ENCODE measurements around the gene DNAJA3. TPM values are rescaled to one million over a fixed set of nuclear protein-coding genes. Genes with fewer than 3 reads are reported as not detected.
A peak's percentile ranks its signal among the peaks of the same experiment; 100 is the strongest.

Gene DNAJA3
- total and polyA plus RNA-seq, 2 experiments from 2014 or later: 47.2 to 51.0 TPM

- TF ChIP-seq EZH2phosphoT487 (IDR thresholded peaks at IDR 0.05; ENCODE audit: insufficient read depth, low read depth) (no peak), EZH2 (IDR thresholded peaks at IDR 0.05; ENCODE audit: insufficient read depth, poor library complexity, severe bottlenecking) (no peak)
- Histone ChIP-seq H3K4me2 (ENCODE audit: unreplicated experiment) (peak overlapping the region; percentile 93), H3K4me3 (peak overlapping the region; percentile 93), H4K20me1 (ENCODE audit: insufficient read depth) (no peaks in the 10 kb centered on the region), H3K79me2 (ENCODE audit: insufficient read depth) (peaks cover 55% of the 10 kb centered on the region), H3K27ac (peak overlapping the region; percentile 93), H3K27me3 (replicated peaks; ENCODE audit: insufficient read depth) (no peaks in the 10 kb centered on the region), H3K9ac (peak overlapping the region; percentile 96), H3K36me3 (ENCODE audit: low read depth) (0 out of 2 replicates have a peak, but pooled peaks cover 4% of the 10 kb centered on the region), H3K9me3 (ENCODE audit: low read depth) (no peaks in the 10 kb centered on the region), H3F3A (ENCODE audit: insufficient read depth) (no peaks in the 10 kb centered on the region), H3K4me1 (ENCODE audit: insufficient read depth) (peaks cover 15% of the 10 kb centered on the region), H3K9me2 (ENCODE audit: insufficient read depth) (no peaks in the 10 kb centered on the region), H2AFZ (peak overlapping the region; percentile 67)
- 4 to 5% methylated on average over 31 of the region's 31 CpGs for WGBS, 2 experiments (ENCODE audit: low coverage in 1 of 2, low lambda C conversion rate in 2 of 2, missing lambda C conversion rate in 2 of 2)
- in situ Hi-C loops (cut with MboI): no loop called here
- peak; percentile 50 for DNase-seq
Observed at GRCh38 chr16:4426021-4426684, 485 bp downstream of the DNAJA3 start.

DNA sequence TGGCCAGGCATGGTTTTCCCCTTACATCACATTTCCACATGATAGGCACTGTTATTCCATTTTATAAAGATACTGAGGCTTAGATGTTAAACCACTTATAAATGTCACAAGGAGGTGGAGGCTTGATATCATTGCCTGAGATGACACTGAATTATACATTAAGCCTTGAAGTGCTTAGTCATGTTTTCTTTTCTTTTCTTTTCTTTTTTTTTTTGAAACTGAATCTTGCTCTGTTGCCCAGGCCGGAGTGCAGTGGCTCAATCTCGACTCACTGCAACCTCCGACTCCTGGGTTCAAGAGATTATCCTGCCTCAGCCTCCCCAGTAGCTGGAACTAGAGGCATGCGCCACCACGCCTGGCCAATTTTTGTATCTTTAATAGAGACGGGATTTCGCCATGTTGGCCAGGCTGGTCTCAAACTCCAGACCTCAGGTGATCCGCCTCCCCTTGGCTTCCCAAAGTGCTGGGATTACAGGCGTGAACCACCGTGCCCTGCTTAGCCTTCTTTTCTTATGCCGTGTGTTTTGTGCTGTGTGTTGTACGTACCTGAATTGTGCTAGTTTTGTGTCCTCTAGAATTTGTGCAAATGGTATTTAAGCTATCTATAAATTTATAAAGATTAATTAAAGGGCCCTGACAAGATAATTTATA, 1.2 kb downstream of the DNAJA3 start:
- no peaks in the 10 kb centered on the region for H4K20me1 ChIP-seq (ENCODE audit: insufficient read depth)
- H3K79me2 ChIP-seq (ENCODE audit: insufficient read depth): peaks cover 62% of the 10 kb centered on the region
- H3K36me3 ChIP-seq (ENCODE audit: low read depth): 0 out of 2 replicates have a peak, but pooled peaks cover 6% of the 10 kb centered on the region
- TF ChIP-seq EZH2 (IDR thresholded peaks at IDR 0.05; ENCODE audit: insufficient read depth, poor library complexity, severe bottlenecking) (no peak), EZH2phosphoT487 (IDR thresholded peaks at IDR 0.05; ENCODE audit: insufficient read depth, low read depth) (no peak)
- DNase-seq: peak; percentile 14
- WGBS, 2 experiments (ENCODE audit: low coverage in 1 of 2, low lambda C conversion rate in 2 of 2, missing lambda C conversion rate in 2 of 2): 86 to 89% methylated on average over 11 to 12 of the region's 12 CpGs
- H3K9me2 ChIP-seq (ENCODE audit: insufficient read depth): no peaks in the 10 kb centered on the region
- H3K9me3 ChIP-seq (ENCODE audit: low read depth): no peaks in the 10 kb centered on the region
- H3F3A ChIP-seq (ENCODE audit: insufficient read depth): no peaks in the 10 kb centered on the region
- H2AFZ ChIP-seq: peak overlapping the region; percentile 67
- peaks cover 15% of the 10 kb centered on the region for H3K4me1 ChIP-seq (ENCODE audit: insufficient read depth)
- H3K4me2 ChIP-seq (ENCODE audit: unreplicated experiment): peak overlapping the region; percentile 93
- in situ Hi-C loops (cut with MboI): no loop called here
- peak overlapping the region; percentile 96 for H3K9ac ChIP-seq
- H3K27ac ChIP-seq: peak overlapping the region; percentile 93
- H3K27me3 ChIP-seq (replicated peaks; ENCODE audit: insufficient read depth): no peaks in the 10 kb centered on the region
- H3K4me3 ChIP-seq: peak overlapping the region; percentile 93

DNA sequence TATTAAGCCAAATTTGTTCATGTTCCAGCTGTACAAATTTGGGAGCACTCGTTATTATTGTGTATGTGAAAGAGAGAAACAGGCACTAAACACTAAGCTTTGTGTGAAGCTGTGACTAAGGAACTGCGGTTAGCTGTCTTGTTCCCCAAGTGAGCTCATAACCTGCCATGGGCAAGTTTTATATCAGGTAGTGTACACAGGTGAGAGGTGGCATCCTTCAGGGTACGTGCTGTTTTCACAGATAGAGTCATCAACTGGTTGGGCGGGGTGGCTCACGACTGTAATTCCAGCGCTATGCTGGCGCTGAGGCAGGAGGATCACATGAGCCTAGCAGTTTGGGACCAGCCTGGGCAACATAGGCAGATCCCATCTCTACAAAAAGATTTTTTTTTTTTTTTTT, 2.8 kb downstream of the DNAJA3 start:
- no peaks in the 10 kb centered on the region for H3K9me2 ChIP-seq (ENCODE audit: insufficient read depth)

GRCh38 chr16:4431023-4431422, 5.4 kb downstream of the DNAJA3 start:
- Histone ChIP-seq H3K9me3 (ENCODE audit: low read depth) (no peaks in the 10 kb centered on the region), H3K36me3 (ENCODE audit: low read depth) (peaks cover 19% of the 10 kb centered on the region; the same call in 1 of the 2 replicates), H3K79me2 (ENCODE audit: insufficient read depth) (peaks cover 98% of the 10 kb centered on the region), H3K4me2 (ENCODE audit: unreplicated experiment) (no peak overlapping the region), H3K9me2 (ENCODE audit: insufficient read depth) (no peaks in the 10 kb centered on the region), H3F3A (ENCODE audit: insufficient read depth) (no peaks in the 10 kb centered on the region), H3K27me3 (replicated peaks; ENCODE audit: insufficient read depth) (no peaks in the 10 kb centered on the region), H3K4me1 (ENCODE audit: insufficient read depth) (peaks cover 11% of the 10 kb centered on the region), H2AFZ (no peak overlapping the region), H3K9ac (no peak overlapping the region), H4K20me1 (ENCODE audit: insufficient read depth) (no peaks in the 10 kb centered on the region; the same call in 1 of the 2 replicates), H3K4me3 (no peak overlapping the region), H3K27ac (no peak overlapping the region)
- no peak for DNase-seq
- TF ChIP-seq EZH2 (IDR thresholded peaks at IDR 0.05; ENCODE audit: insufficient read depth, poor library complexity, severe bottlenecking): no peak
- TF ChIP-seq EZH2phosphoT487 (IDR thresholded peaks at IDR 0.05; ENCODE audit: insufficient read depth, low read depth): no peak
- in situ Hi-C loops (cut with MboI): no loop called here
- WGBS, 2 experiments (ENCODE audit: low coverage in 1 of 2, low lambda C conversion rate in 2 of 2, missing lambda C conversion rate in 2 of 2): 71 to 76% methylated on average over 9 of the region's 9 CpGs

More for the DNA sequence above, 2.8 kb downstream of the DNAJA3 start:
- in situ Hi-C loops (cut with MboI): no loop called here
- no peaks in the 10 kb centered on the region for H3K9me3 ChIP-seq (ENCODE audit: low read depth)
- peaks cover 76% of the 10 kb centered on the region for H3K79me2 ChIP-seq (ENCODE audit: insufficient read depth)
- H3K4me3 ChIP-seq: no peak overlapping the region
- no peaks in the 10 kb centered on the region for H3F3A ChIP-seq (ENCODE audit: insufficient read depth)
- no peak overlapping the region for H3K9ac ChIP-seq
- no peak for DNase-seq
- H2AFZ ChIP-seq: no peak overlapping the region
- H3K4me2 ChIP-seq (ENCODE audit: unreplicated experiment): no peak overlapping the region
- H3K4me1 ChIP-seq (ENCODE audit: insufficient read depth): peaks cover 15% of the 10 kb centered on the region
- H3K36me3 ChIP-seq (ENCODE audit: low read depth): 0 out of 2 replicates have a peak, but pooled peaks cover 6% of the 10 kb centered on the region
- no peaks in the 10 kb centered on the region for H4K20me1 ChIP-seq (ENCODE audit: insufficient read depth)
- H3K27me3 ChIP-seq (replicated peaks; ENCODE audit: insufficient read depth): no peaks in the 10 kb centered on the region
- 91 to 94% methylated on average over 7 of the region's 7 CpGs for WGBS, 2 experiments (ENCODE audit: low coverage in 1 of 2, low lambda C conversion rate in 2 of 2, missing lambda C conversion rate in 2 of 2)
- H3K27ac ChIP-seq: no peak overlapping the region
- TF ChIP-seq EZH2 (IDR thresholded peaks at IDR 0.05; ENCODE audit: insufficient read depth, poor library complexity, severe bottlenecking) (no peak), EZH2phosphoT487 (IDR thresholded peaks at IDR 0.05; ENCODE audit: insufficient read depth, low read depth) (no peak)
